GM19395 (cell line): Measurements from ENCODE around the gene MBTPS1.

Experiments used
- ATAC-seq: cut with Tn5 transposase; IDR thresholded peaks from one replicate; pipeline ENCODE4 v1.9.1; 2021; ENCODE audit warnings: mild to moderate bottlenecking, moderate library complexity; ENCODE audit not compliant: unreplicated experiment

MBTPS1 gene

GRCh38 chr16:84080813-84081212, 35.9 kb downstream of the MBTPS1 start:
- ATAC-seq: no peak

- ATAC-seq: no peak
Measured at GRCh38 chr16:84080378-84080777, 36.4 kb downstream of the MBTPS1 start.

GRCh38 chr16:84079664-84080063, 37.1 kb downstream of the MBTPS1 start:
- no peak for ATAC-seq

DNA sequence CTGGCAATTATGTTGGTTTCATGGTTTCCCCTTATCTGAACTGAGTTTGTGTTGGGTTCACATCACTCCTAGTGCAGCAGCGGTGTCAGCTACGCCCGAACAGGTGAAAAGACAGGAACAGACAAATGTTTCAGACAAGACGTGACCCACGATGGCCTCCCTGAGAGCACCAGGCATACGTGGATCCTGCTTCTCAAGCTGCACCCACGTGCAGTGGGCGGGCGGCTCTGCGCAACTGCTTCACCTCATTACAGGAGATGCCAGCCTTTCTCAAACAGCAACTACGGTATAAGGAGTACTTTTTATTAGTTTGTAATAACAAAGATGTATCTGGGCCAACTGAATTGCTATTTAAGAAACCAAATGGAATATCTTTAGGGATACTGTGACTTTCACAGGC, 41.4 kb downstream of the MBTPS1 start:
- no peak for ATAC-seq

- no peak for ATAC-seq
Measured at GRCh38 chr16:84074721-84075120, 42.0 kb downstream of the MBTPS1 start.

- no peak for ATAC-seq
Measured at GRCh38 chr16:84072014-84072413, 44.7 kb downstream of the MBTPS1 start.

GRCh38 chr16:84071121-84071520, 45.6 kb downstream of the MBTPS1 start:
- no peak for ATAC-seq

- no peak for ATAC-seq
Measured at GRCh38 chr16:84069540-84069939, 47.2 kb downstream of the MBTPS1 start.

DNA sequence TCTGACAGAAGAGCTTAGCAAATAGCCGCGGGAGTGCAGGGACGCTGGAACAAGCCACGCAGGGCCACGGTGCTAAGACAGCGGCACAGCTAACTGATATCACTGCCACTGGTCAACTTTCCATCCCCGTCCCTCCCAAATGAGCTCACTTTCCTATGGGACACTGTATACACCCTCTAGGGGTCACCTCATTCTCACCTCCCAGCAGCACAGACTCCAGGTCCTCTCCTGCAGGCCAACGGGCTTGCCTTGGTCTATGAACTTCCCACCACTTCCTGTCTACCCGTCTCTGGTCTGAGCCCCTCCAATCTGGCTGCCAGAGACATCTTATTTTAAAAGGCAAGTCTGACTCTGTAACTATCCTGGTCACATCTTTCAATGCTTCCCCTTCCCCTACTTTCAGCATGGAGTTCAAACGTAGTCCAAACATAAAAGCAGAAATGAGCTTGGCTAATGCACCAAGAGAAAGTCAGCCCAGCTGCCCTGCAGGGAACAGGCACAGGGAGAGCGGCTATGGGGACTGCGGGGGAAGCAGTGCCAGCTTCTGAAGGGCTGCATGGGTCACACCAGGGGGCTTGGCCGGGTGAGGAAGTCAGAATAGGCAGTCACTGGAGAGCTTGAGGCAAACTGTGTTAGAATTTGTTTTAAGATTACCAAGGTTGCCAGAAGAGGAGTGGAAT, 47.8 kb downstream of the MBTPS1 start:
- ATAC-seq: no peak

- ATAC-seq: no peak
Measured at GRCh38 chr16:84068041-84068440, 48.7 kb downstream of the MBTPS1 start.

DNA sequence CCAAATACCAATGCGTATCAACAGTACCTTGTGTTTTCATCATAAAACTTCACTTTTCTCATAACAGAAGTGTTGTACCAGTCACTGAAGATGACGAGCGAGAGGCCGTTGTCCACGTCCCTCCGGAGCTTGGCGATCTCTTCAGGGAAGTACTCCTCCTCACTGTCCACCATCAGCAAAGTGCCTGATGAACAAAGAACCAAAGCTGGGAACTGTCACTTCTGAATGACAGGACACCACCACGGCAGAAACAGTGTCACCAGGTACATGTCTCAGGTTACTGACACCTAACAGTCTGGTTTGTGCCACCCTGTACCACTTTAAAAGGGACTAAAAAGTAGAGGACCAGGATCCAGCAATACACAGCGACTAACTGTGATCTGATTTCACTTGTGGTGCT, 49.1 kb downstream of the MBTPS1 start:
- no peak for ATAC-seq

GRCh38 chr16:84065536-84066132, 51.1 kb downstream of the MBTPS1 start:
- no peak for ATAC-seq

DNA sequence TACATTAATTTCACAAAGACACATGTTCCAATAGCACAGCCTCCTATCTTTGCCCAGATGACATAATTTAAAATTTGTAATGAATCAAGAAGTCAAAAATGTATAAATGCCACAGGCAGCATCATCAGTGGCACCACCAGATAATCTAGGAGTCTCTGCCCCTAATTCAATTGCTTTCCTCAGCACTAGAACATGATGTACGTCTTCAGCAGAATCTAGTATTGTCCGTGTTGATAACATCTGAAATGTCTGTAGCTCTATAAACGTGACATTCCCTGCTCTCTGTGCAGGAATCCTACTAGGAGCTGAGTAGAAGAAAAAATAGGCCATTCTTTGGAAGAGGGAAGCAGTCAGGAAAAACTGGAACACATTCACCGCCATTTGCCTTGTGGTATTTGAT, 52.8 kb downstream of the MBTPS1 start:
- no peak for ATAC-seq

GRCh38 chr16:84062734-84063640, 53.8 kb downstream of the MBTPS1 start:
- no peak for ATAC-seq

GRCh38 chr16:84061236-84061819, 55.4 kb downstream of the MBTPS1 start:
- no peak for ATAC-seq

- ATAC-seq: no peak
Measured at GRCh38 chr16:84059946-84060901, 56.5 kb downstream of the MBTPS1 start.

GRCh38 chr16:84059111-84059510, 57.6 kb downstream of the MBTPS1 start:
- ATAC-seq: no peak

DNA sequence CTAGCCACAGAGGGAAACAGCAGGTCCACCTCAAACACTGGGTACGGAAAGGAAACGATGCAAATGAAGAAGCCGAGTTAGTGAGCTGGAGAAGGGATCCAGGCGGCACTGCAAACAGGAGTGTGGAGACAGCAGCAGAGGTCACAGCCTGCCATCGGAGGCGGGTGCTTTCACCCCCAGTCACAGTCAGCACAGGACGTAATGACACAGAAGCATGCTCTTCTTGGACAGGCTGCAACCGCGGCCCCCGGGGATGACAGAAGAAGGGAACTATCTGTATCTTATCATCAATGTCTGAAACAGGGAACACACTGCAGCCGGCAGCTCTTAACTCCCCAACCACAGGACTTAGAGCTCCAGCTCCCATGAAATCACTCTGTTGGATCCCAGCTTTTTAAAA, 58.1 kb downstream of the MBTPS1 start:
- ATAC-seq: no peak

- no peak for ATAC-seq
Measured at GRCh38 chr16:84058211-84058610, 58.5 kb downstream of the MBTPS1 start.

DNA sequence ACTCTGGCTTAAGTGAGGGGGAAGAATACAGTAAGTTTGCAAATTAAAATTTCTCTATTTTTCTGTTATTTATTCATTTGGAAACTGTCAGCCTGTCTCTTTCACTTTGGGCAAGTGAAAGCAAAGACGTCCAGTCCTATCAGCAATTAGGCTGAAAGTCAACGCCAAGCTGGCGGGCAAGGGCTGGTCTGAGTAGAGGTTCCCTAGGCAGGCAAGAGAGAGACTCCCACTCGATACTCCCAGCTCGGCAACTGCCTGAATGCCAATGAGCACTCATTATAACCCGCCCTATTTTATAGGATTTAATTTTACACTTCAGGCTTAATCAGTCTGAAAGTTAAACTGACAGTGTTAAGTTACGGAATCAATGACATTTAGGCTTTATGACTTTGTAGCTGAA, 59.8 kb downstream of the MBTPS1 start:
- ATAC-seq: no peak
